AG04450 (cell line): ENCODE data around the gene NAAA. TPM values are rescaled to one million over a fixed set of nuclear protein-coding genes. Genes with fewer than 3 reads are reported as not detected.

ENCODE experiments used
- CTCF ChIA-PET: fragments of 300-600, 350-600 bp; formaldehyde crosslinking; extraction: SDS; loops from one replicate; lab custom pipeline; 2022; ENCODE audit warnings: antibody characterized with exemption, inconsistent platforms; lab: Charles Lee
- POLR2A ChIA-PET: fragments of 350-600 bp; formaldehyde crosslinking; extraction: SDS; loops from one replicate; lab custom pipeline; 2021; ENCODE audit warnings: antibody characterized with exemption, inconsistent platforms; lab: Yijun Ruan, JAX
- DNase-seq: peaks from one replicate; pipeline ENCODE4 v3.0.0-alpha.2; 2011; ENCODE audit warnings: low read depth, low spot score
- H3K27ac ChIP-seq: one replicate; pipeline ENCODE4 v1.5.1; 2012; ENCODE audit warnings: low read depth, low read length, control low read depth
- H3K27me3 ChIP-seq: one replicate; pipeline ENCODE4 v1.6.0; 2012; ENCODE audit warnings: low read length; ENCODE audit not compliant: control insufficient read depth, insufficient read depth
- H3K4me3 ChIP-seq: 2 replicates; pipeline ENCODE4 v1.5.1; 2011; ENCODE audit warnings: mild to moderate bottlenecking, low read depth, low read length, control low read depth
- H3K9me3 ChIP-seq: 2 replicates; pipeline ENCODE4 v1.5.1; 2012; ENCODE audit warnings: low read length; ENCODE audit not compliant: control insufficient read depth, insufficient read depth
- CTCF ChIP-seq: IDR thresholded peaks from 2 replicates; pipeline ENCODE4 v1.5.1; 2011; ENCODE audit warnings: low read depth, low read length, control low read depth, inconsistent platforms
- polyA plus RNA-seq: library from polyadenylated mRNA; depleted of rRNA; stranded (reverse); fragments of >200 nt; gene quantifications from 2 replicates; pipeline ENCODE4 v1.2.3, GENCODE V29; 2011; rRNA removed

The NAAA gene
- polyA plus RNA-seq, 1 experiment, result 14.7 TPM

GRCh38 chr4:75869100-75869499 lies 71.7 kb downstream of the NAAA start:
- no peak overlapping the region for H3K4me3 ChIP-seq
- TF ChIP-seq CTCF, result no peak
- DNase-seq, result no peak
- no peak overlapping the region for H3K27ac ChIP-seq
- ChIA-PET CTCF (interaction anchor here (1.2 to 2.9 kb wide), 2 partner anchors 26 to 47 kb away, joined by 5 to 11 read pairs; no protein-coding TSS in a partner anchor), POLR2A (no interaction called here)
- no peaks in the 10 kb centered on the region for H3K9me3 ChIP-seq
- peaks cover 12% of the 10 kb centered on the region for H3K27me3 ChIP-seq

GRCh38 chr4:75867130-75867529 lies 73.7 kb downstream of the NAAA start:
- CTCF ChIA-PET, result interaction anchor here (1.4 kb wide), 1 partner anchor 20 kb away, joined by 4 read pairs; no protein-coding TSS in a partner anchor
- Histone ChIP-seq H3K9me3 (no peaks in the 10 kb centered on the region), H3K27ac (no peak overlapping the region), H3K4me3 (no peak overlapping the region), H3K27me3 (peaks cover 8% of the 10 kb centered on the region)
- DNase-seq, result no peak
- no peak for TF ChIP-seq CTCF
- POLR2A ChIA-PET, result no interaction called here

Other genes with a start within 250 kb of the NAAA start
- gene USO1, start 216.4 kb downstream of the NAAA start, polyA plus RNA-seq, result 99.6 and 142 TPM in 2 replicates
- gene PPEF2, start 38.6 kb downstream of the NAAA start, polyA plus RNA-seq, result not detected in 2 replicates
- gene SDAD1, start 49.9 kb upstream of the NAAA start, polyA plus RNA-seq, result 28.0 and 40.1 TPM in 2 replicates
- gene CXCL9, start 66.5 kb upstream of the NAAA start, polyA plus RNA-seq, result not detected in 2 replicates
- 3.0 TPM in 2 replicates for gene CXCL10, start 82.5 kb upstream of the NAAA start, polyA plus RNA-seq
- gene CXCL11, start 95.1 kb upstream of the NAAA start, polyA plus RNA-seq, result 0.05 and 0.09 TPM in 2 replicates
- 0.20 TPM in 1 of 2 replicates, not detected in the other for gene ART3, start 133.7 kb upstream of the NAAA start, polyA plus RNA-seq
- gene NUP54, start 207.4 kb upstream of the NAAA start, polyA plus RNA-seq, result 33.4 and 54.5 TPM in 2 replicates